NCI-H1105 treated with DMSO at 0.1 percent for 48 hours (cell line): ENCODE measurements around the gene CLDN20.
"Not testable (repeated sequence)": the region's sequence is repeated elsewhere in the genome, so short reads cannot be mapped to it uniquely, and the experiment has no call there.

ENCODE experiments used
- DNase-seq: peaks from one replicate; lab custom pipeline; 2025; lab: John Stamatoyannopoulos, UW

The CLDN20 gene, protein sequence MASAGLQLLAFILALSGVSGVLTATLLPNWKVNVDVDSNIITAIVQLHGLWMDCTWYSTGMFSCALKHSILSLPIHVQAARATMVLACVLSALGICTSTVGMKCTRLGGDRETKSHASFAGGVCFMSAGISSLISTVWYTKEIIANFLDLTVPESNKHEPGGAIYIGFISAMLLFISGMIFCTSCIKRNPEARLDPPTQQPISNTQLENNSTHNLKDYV

GRCh38 chr6:155263373-155264063 lies at the start of gene CLDN20:
Gene CLDN20, plus strand, starts transcription at chr6:155264013. Its CDS starts 11,707 bp downstream, at chr6:155275720.
- no peak for DNase-seq

GRCh38 chr6:155215906-155216305 lies 47.9 kb upstream of the CLDN20 start:
- no peak for DNase-seq

GRCh38 chr6:155216312-155217046 lies 47.3 kb upstream of the CLDN20 start:
- no peak for DNase-seq

GRCh38 chr6:155218711-155219110 lies 45.1 kb upstream of the CLDN20 start:
- not testable (repeated sequence) for DNase-seq

GRCh38 chr6:155219299-155219698 lies 44.5 kb upstream of the CLDN20 start:
- DNase-seq = no peak

- DNase-seq = no peak
Measured at GRCh38 chr6:155219858-155220301, 43.9 kb upstream of the CLDN20 start.

DNA sequence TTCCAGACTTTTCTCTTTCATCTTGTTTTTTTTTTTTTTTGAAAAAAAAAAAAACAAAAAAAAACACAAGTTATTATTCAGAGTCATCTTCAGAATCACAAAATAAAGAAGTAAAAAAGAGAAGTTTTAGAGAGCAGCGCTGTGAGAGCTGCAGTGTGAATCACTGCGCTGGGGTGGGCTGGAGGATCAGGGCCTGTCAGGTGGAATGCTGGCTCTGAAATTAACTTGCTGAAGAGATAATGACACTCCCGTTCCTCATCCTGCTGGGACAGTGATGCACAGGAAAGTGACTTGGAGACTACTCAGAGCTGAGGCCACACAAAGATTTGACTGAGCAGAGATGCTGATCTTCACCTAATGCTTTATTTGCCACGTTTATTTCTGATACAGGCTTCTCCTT lies 42.7 kb upstream of the CLDN20 start:
- no peak for DNase-seq

DNA sequence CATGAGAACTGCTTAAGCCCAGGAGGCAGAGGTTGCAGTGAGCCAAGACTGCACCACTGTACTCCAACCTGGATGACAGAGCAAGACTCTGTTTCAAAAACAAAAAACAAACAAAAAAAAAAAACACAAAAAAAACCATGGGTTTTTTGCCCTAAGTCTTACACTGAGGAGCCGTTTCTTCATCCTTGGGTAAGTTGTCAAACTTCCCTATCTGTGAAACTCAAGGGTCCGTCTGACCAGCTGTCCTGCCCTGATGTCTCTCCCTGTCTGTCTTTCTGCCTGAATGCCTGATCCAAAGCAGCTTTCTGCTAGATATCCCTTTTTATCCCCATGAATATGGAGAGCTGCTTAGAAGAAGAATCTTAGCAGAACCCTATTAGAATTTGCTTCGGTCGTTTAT lies 41.3 kb upstream of the CLDN20 start:
- no peak for DNase-seq

- DNase-seq = no peak
Measured at GRCh38 chr6:155223646-155224451, 40.0 kb upstream of the CLDN20 start.

GRCh38 chr6:155224618-155225017 lies 39.2 kb upstream of the CLDN20 start:
- DNase-seq = no peak

GRCh38 chr6:155227046-155227445 lies 36.8 kb upstream of the CLDN20 start:
- no peak for DNase-seq

DNA sequence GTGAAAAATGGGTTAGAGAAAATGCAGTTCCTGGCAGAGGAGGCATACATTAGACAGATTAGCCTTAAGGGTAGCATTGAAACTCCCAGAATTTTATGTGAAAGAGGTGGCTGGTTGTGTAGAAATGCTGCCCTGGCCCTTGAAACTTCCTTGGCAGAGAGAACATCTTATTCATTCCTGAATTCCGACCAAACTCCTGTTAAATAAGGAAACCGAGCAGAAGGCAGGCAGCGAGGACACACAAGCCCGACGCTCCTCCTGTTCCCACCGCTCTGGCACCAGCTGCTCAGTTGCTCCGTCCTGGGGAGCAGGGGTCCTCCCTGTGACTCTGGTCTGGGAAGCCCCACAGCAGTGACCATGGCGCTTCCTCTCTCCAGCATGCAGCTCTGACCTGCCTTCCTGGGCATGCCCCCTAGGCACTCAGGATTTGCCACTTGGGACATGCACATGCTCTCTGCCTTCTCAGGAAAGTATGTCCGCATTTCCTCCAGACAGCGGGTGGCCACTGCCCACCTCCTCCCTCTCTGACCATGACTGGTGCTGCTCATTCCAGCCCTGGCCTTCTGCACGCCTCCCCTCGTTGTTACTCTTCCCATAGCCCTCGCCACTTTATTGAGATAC lies 35.2 kb upstream of the CLDN20 start:
- DNase-seq = no peak

- not testable (repeated sequence) for DNase-seq
Measured at GRCh38 chr6:155230975-155231374, 32.8 kb upstream of the CLDN20 start.

DNA sequence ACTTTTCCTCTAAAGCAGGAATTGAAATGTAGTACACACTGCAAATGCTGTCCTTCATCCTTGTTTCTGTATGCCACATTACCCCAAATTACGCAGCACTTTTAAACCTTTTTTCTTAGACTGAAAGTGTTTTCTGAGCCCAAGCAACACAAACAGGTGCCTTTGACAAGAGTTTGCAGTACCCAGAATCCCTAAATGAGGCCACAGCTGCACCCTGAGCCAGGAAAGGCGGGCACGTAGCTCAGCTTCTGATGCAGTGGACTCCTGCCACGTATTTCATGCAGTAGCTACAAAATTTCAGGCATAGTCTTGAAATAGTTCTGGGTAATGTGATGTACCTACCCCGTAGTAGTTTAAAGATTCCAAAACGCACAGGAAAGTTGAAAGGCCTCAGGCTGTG lies 31.0 kb upstream of the CLDN20 start:
- no peak for DNase-seq

DNA sequence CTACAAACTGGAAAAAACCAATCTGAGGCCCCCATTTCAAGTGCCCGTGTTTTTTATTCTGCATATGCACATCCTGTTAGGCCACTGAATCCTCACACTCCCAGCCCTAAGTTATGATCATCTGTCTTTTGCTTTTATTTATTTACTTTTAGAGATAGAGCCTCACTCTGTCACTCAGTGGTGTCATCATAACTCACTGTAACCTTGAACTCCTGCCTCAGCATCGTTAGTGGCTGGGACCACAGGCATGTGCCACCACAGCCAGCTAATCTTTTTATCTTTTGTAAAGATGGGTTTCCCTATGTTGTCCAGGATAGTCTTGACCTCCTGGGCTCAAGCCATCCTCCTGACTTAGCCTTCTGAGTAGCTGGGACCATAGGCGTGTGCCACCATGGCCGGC lies 29.6 kb upstream of the CLDN20 start:
- DNase-seq = no peak

GRCh38 chr6:155234687-155235086 lies 29.1 kb upstream of the CLDN20 start:
- DNase-seq = no peak

DNA sequence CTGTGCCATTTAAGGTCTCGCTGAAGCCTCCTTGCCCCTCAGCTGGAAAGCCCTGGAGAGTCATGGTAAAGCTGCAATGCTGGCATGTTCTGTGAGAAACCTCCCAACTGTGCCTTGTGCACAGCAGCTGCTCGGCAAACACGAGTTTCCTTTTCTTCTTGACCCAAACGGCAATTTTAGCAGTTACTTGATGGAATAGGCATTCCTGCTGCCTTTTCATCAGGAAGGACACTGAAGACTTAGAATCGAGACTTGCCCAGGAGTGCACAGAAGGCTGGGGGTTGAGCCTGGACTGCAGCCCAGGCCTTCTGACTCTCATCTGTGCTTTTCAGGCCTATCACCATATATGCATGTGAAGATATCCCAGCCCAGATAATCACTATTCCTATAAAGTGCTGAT lies 28.7 kb upstream of the CLDN20 start:
- no peak for DNase-seq

- no peak for DNase-seq
Measured at GRCh38 chr6:155237613-155238012, 26.2 kb upstream of the CLDN20 start.

DNA sequence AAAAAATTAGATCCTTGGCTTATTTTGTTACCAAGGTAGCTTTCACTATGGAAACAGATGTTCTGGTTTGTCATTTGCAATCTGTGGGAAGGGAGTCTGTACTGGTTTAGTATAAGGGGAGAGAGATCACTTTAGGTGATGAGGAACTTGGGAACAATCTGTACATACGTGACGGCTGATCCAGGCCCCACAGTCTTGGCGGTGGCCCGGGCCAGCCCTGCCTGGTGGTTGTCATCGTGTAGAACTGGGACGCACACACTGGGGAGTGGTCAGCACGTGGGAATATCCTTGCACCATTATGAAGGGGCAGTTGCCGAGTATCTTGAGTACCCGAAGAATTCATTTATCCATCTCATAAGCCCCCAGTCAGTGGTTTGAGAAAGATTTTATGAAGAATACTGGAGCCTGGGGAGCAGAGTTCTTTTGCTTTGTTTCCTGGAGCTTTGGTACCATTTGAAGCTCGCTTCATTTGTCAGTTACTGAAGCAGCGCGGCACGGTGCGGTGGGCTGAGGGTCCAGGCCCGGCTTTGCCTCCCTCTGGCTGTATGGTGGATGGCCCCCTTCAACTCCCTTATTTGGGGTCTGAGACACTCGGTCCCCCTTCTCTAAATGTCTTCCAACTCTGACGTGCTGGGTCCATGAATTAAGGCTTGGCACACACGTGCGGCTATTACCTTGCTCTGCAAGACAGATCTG lies 22.8 kb upstream of the CLDN20 start:
- no peak for DNase-seq

DNA sequence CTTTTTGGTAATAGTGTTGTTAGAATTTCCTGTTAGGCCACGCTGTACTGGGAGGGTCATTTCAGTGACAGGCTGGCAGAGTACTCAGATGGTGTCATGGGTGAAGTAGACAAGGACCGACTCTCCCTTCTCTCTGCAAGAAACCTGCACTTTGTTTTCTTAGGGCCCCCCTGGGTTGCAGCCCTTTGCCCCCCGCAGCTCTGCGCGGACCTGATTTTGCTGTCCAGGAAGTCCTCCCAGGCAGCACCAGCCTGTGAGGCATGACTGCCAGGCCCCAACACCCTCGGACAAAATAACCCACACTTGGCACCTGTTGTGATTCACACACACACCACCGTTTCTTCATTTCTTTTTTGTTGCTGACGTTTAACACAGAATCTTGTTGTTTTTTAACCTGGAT lies 21.8 kb upstream of the CLDN20 start:
- DNase-seq = no peak

DNA sequence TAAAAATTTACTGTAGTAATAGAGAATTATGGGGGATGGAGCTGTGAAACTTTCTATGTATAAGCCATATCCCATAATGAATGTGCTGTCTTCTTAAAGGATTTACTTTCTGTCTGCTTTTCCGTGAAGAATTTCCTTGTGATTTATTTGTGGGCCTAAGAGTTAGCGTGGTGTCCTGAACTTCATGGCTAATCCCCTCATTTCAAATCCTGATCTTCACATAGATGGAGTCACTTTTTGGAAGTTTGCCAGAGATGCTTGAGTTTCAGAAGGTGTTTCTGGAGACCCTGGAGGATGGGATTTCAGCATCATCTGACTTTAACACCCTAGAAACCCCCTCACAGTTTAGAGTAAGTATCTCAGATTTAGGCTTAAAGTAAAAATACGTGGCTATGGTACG lies 19.4 kb upstream of the CLDN20 start:
- DNase-seq = no peak
